Measurements from ENCODE around the gene MDN1. TPM values are rescaled to one million over a fixed set of nuclear protein-coding genes. Genes with fewer than 3 reads are reported as not detected.

Gene MDN1
- total RNA-seq, 1 experiment from 2014 or later: 117 TPM

GRCh38 chr6:89790403-89790802 is 29.2 kb downstream of the MDN1 start:
- no peak overlapping the region for H4K91ac ChIP-seq (ENCODE audit: insufficient read length, low read depth, low read length)
- WGBS (ENCODE audit: extremely low coverage, insufficient read length, low lambda C conversion rate): no CpG with 5 or more reads among the region's 2 CpGs
- H4K20me1 ChIP-seq (ENCODE audit: control insufficient read depth, insufficient read depth, insufficient read length): no peaks in the 10 kb centered on the region
- H3K23me2 ChIP-seq (ENCODE audit: insufficient read length, low read depth, low read length, poor library complexity, severe bottlenecking): no peaks in the 10 kb centered on the region
- no peaks in the 10 kb centered on the region for H3K4me1 ChIP-seq (ENCODE audit: insufficient read depth, low read length)
- H2BK15ac ChIP-seq (ENCODE audit: low read depth, low read length): no peak overlapping the region
- H3K27me3 Mint-ChIP-seq (ENCODE audit: low read depth): no peaks in the 10 kb centered on the region
- H2AK5ac ChIP-seq (ENCODE audit: insufficient read length, low read length): no peak overlapping the region
- H3K14ac ChIP-seq (ENCODE audit: insufficient read depth, low read length): no peak overlapping the region
- H3T11ph ChIP-seq (ENCODE audit: low read length): no peak overlapping the region
- H3K79me2 ChIP-seq (ENCODE audit: insufficient read depth, low read length): no peaks in the 10 kb centered on the region; the same call in 1 of the 2 replicates
- no peak overlapping the region for H3K27ac Mint-ChIP-seq
- H3K27me3 ChIP-seq (ENCODE audit: insufficient read depth, low read length): no peaks in the 10 kb centered on the region
- no peak overlapping the region for H2BK120ac ChIP-seq (ENCODE audit: low read depth, low read length, poor library complexity, severe bottlenecking)
- H3K79me1 ChIP-seq (ENCODE audit: insufficient read depth, low read depth, low read length, poor library complexity, severe bottlenecking): peaks cover 3% of the 10 kb centered on the region
- no peak overlapping the region for H2AFZ ChIP-seq (ENCODE audit: low read length)
- no peak for DNase-seq
- no peak overlapping the region for H3K18ac ChIP-seq (ENCODE audit: insufficient read length, low read depth, low read length)
- H4K5ac ChIP-seq (ENCODE audit: insufficient read length, low read depth, low read length): no peak overlapping the region
- no peak overlapping the region for H3K9ac ChIP-seq (ENCODE audit: extremely low read depth, insufficient read length, low read length)
- H2BK12ac ChIP-seq (ENCODE audit: insufficient read length, low read depth, low read length): no peak overlapping the region
- no peak overlapping the region for H3K23ac ChIP-seq (ENCODE audit: insufficient read length, low read depth, low read length)
- no peak for TF ChIP-seq CTCF (conservative IDR thresholded peaks at IDR 0.05)
- H3K4ac ChIP-seq (ENCODE audit: low read depth, low read length): no peak overlapping the region
- no peaks in the 10 kb centered on the region for H3K9me3 Mint-ChIP-seq
- no peaks in the 10 kb centered on the region for H3K9me3 ChIP-seq (ENCODE audit: control insufficient read depth, low read depth, low read length)
- no peak overlapping the region for H3K27ac ChIP-seq (ENCODE audit: insufficient read length, low read depth, low read length)
- no peak overlapping the region for H4K8ac ChIP-seq (replicated peaks; ENCODE audit: insufficient read length, low read depth, low read length)
- H3K4me3 Mint-ChIP-seq: no peak overlapping the region
- H3K4me2 ChIP-seq (ENCODE audit: insufficient read depth, insufficient read length, low read length): no peak overlapping the region
- H3K56ac ChIP-seq (ENCODE audit: insufficient read length, low read depth, low read length): no peak overlapping the region
- H2BK5ac ChIP-seq (ENCODE audit: insufficient read length, low read length): no peak overlapping the region
- peaks cover 0 to 12% of the 10 kb centered on the region in 2 experiments; a peak in 2 of 4 replicates for H3K4me1 Mint-ChIP-seq
- peaks cover 64 to 82% (median 80%) of the 10 kb centered on the region in 3 experiments for H3K36me3 Mint-ChIP-seq (ENCODE audit: insufficient read depth in 1 of 3, low read depth in 3 of 3)
- H2BK20ac ChIP-seq (ENCODE audit: low read depth, low read length, poor library complexity, severe bottlenecking): no peak overlapping the region
